ENCODE data around the gene GYS1.
"Not testable (repeated sequence)": the region's sequence is repeated elsewhere in the genome, so short reads cannot be mapped to it uniquely, and the experiment has no call there.

GYS1 gene

DNA sequence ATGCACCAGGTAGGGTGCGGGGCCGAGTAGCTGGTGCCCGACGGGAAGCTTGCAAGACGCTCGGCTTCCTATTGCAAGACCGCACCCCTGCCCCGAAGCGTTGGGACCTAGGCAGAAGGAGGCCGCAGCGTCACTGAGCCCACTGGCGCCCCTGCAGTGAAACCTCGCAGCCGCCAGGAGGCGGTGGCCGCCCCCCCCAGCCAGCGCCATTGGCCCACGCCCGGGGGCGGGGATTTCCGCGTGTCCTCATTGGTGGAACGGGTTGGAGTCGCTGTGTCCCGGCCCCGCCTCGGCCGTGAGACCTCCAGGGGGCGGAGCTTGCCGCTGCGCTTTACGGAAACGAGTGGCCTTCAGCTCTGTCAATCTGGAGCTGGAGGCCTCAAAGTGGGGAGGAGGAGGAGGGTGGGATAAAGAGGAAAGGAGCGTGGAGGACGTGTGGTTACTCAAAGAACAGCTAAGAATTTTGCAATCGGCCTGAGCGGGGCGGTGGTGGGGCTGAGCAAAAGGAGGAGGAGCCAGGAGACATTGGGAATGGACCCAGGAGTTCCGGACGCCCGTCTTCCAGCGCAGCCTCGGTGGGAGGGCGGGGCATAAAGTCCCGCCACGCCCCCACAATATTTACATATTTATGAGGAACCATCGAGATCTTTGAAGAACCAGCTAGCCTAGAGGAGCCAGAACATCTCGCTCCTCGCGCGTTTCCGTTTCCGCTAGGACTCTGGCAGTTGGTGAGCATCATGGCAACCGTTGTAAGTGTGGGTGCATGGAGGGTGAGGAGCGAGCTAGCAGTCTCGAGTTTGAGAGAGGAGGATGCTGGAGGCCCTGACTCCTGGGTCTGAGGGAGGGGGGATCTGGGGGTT is at the start of gene GYS1, which contains the start of gene RUVBL2:
GYS1 (minus strand) TSS at position 135 of the 860 bp plus-strand sequence. CDS start 197 bp downstream, outside the sequence.
RUVBL2 (plus strand) TSS at position 713 of the 860 bp plus-strand sequence; CDS start at position 738, 25 bp downstream.
- peak; percentile 99 for DNase-seq (ENCODE audit: low spot score)

DNA sequence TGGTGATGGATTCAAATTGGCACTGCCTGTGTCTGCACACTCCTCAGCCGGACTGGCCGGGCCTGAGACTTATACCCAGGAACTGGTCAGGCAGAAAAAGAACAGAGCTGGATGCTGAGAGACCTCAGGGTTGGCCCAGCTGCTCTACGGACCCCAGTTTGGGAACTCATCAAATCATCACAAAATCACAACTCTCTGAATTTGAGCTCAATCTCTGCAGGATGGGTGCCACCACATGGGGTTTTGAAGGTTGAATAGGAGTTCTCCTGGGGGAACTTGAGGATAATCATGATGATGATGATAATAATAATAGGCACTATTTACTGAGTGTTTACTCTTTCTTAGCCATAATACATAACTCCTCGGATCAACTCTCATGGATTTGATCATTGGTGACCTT is 49.6 kb upstream of the GYS1 start:
- not testable (repeated sequence) for DNase-seq (ENCODE audit: low spot score)

DNA sequence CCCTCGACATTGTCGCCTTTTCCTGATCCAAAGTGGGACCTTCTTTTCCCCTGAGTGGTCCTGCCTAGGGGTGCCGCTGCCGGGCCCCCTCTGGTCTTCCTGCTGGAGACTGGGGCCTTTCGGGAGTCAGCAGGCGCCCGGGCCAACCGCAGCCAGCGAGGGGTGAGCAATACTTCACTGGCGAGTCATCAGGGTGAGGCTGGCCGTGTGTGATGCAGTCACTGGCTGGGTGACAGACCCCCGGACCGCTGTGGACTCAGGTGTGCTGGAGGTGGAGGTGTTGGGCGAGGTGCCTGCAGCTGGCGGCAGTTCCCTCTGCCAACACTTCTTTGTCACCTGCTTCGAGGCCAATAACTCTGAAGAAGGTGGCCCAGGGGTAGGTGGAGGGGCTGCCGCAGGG is 49.1 kb upstream of the GYS1 start:
- DNase-seq (ENCODE audit: low spot score) = no peak

DNA sequence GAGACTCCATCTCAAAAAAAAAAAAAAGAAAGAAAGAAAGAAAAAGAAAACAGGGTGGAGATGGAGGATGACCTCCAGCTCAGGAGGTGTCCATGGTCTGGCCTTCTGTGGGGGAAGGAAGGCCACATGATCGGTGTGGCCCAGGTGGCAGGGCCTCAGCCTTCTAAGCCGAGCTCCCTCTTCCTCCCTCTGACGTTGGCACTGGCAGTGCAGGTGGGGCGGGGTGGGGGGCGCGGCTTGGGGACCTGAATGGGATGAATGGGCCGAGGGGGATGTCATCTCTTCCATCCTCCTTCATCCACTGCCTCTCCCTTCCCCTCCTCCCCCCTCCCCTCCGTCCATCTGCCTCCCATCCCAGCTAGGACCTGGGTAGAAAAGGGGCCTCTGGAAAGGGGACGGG is 46.6 kb upstream of the GYS1 start:
- DNase-seq (ENCODE audit: low spot score) = not testable (repeated sequence)

DNA sequence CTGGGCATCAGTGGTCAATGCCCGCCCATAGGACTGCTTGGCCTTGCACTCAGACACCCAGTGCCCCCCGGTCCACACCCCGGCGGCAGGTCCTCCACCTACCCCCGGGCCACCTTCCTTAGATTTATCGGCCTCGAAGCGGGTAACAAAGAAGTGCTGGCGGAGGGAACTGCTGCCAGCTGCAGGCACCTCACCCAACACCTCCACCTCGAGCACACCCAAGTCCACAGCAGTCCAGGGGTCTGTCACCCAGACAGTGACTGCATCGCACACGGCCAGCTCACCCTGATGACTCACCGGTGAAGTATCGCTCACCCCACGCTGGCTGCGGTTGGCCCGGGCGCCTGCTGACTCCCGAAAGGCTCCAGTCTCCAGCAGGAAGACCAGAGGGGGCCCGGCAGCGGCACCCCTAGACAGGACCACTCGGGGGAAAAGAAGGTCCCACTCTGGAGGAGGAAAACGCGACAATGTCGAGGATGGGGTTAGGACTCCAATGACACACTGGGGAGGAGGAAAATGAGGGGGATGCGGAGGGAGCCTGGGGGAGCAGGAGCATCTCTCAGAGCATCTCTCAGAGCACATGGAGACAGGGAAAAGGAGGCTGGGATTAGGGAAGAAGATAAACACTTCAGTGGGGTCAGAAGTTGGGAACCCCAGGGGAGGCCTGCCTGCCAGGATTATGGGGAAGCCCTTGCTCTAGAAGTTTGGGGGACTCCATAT is 45.6 kb upstream of the GYS1 start:
- DNase-seq (ENCODE audit: low spot score) = not testable (repeated sequence)

DNA sequence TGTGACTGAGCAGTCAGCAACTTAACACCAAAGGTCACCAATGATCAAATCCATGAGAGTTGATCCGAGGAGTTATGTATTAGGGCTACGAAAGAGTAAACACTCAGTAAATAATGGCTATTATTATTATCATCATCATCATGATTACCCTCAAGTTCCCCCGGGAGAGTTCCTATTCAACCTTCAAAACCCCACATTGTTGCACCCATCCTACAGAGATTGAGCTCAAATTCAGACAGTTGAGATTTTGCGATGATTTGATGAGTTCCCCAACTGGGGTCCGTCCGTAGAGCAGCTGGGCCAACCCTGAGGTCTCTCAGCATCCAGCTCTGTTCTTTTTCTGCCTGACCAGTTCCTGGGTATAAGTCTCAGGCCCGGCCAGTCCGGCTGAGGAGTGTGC is 45.0 kb upstream of the GYS1 start:
- DNase-seq (ENCODE audit: low spot score) = not testable (repeated sequence)

DNA sequence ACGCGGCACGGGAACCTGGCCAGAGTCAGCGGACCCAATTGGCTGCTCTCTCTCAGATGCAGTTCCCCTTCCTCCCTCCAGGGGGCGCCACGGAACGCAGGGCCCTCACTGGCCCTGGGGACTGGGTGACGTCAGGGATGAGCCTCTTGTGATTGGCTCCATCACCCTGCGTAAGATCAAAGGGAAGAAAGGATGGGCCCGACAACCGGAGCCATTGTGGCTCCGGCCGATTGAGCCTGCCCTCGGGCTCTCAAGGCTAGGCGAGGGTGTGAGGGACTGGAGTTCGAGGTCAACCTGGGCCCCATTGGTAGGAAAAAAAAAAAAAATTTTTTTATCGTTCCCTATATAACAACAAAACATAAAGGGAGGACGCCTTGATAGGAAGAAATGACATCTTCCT is 43.7 kb upstream of the GYS1 start, which contains the start of gene CGB1:
CGB1 (minus strand) TSS at position 81 of the 400 bp plus-strand sequence. CDS start 184 bp downstream, outside the sequence.
- DNase-seq (ENCODE audit: low spot score) = peak; percentile 56

DNA sequence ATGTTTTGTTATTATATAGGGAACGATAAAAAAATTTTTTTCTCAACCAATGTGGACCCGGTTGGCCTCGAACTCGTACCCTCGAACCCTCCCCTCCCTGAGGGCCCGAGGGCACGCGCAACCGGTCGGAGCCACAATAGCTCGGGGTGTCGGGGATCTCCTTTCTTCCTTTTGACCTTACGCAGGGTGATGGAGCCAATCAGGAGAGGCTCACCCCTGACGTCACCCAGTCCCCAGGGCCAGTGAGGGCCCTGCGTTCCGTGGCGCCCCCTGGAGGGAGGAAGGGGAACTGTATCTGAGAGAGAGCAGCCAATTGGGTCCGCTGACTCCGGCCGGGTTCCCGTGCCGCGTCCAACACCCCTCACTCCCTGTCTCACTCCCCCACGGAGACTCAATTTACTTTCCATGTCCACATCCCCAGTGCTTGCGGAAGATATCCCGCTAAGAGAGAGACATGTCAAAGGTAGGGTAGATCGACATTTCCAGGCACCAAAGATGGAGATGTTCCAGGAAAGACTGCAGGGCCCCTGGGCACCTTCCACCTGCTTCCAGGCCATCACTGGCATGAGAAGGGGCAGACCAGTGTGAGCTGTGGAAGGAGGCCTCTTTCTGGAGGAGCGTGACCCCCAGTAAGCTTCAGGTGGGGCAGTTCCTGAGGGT is 38.7 kb upstream of the GYS1 start, which contains the start of gene CGB2:
CGB2 (plus strand) TSS at position 249 of the 660 bp plus-strand sequence; CDS start at position 455, 206 bp downstream.
- DNase-seq (ENCODE audit: low spot score) = not testable (repeated sequence)

DNA sequence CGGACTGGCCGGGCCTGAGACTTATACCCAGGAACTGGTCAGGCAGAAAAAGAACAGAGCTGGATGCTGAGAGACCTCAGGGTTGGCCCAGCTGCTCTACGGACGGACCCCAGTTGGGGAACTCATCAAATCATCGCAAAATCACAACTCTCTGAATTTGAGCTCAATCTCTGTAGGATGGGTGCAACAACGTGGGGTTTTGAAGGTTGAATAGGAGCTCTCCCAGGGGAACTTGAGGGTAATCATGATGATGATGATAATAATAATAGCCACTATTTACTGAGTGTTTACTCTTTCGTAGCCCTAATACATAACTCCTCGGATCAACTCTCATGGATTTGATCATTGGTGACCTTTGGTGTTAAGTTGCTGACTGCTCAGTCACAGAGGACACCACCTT is 37.2 kb upstream of the GYS1 start:
- DNase-seq (ENCODE audit: low spot score) = not testable (repeated sequence)

DNA sequence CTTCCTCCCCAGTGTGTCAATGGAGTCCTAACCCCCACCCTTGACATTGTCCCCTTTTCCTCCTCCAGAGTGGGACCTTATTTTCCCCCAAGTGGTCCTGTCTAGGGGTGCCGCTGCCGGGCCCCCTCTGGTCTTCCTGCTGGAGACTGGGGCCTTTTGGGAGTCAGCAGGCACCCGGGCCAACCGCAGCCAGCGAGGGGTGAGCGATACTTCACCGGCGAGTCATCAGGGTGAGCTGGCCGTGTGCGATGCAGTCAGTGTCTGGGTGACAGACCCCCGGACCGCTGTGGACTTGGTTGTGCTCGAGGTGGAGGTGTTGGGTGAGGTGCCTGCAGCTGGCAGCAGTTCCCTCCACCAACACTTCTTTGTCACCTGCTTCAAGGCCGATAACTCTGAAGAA is 36.6 kb upstream of the GYS1 start:
- DNase-seq (ENCODE audit: low spot score) = not testable (repeated sequence)

DNA sequence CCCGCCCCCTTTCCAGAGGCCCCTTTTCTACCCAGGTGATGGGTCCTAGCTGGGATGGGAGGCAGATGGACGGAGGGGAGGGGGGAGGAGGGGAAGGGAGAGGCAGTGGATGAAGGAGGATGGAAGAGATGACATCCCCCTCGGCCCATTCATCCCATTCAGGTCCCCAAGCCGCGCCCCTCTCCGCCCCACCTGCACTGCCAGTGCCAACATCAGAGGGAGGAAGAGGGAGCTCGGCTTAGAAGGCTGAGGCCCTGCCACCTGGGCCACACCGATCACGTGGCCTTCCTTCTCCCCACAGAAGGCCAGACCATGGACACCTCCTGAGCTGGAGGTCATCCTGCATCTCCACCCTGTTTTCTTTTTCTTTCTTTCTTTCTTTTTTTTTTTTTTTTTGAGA is 35.6 kb upstream of the GYS1 start:
- not testable (repeated sequence) for DNase-seq (ENCODE audit: low spot score)

DNA sequence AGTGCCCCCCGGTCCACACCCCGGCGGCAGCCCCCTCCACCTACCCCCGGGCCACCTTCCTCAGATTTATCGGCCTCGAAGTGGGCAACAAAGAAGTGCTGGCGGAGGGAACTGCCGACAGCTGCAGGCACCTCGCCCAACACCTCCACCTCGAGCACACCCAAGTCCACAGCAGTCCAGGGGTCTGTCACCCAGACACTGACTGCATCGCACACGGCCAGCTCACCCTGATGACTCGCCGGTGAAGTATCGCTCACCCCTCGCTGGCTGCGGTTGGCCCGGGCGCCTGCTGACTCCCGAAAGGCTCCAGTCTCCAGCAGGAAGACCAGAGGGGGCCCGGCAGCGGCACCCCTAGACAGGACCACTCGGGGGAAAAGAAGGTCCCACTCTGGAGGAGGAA is 32.5 kb upstream of the GYS1 start:
- not testable (repeated sequence) for DNase-seq (ENCODE audit: low spot score)

DNA sequence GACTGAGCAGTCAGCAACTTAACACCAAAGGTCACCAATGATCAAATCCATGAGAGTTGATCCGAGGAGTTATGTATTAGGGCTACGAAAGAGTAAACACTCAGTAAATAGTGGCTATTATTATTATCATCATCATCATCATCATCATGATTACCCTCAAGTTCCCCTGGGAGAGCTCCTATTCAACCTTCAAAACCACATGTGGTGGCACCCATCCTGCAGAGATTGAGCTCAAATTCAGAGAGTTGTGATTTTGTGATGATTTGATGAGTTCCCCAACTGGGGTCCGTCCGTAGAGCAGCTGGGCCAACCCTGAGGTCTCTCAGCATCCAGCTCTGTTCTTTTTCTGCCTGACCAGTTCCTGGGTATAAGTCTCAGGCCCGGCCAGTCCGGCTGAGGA is 32.0 kb upstream of the GYS1 start:
- DNase-seq (ENCODE audit: low spot score) = not testable (repeated sequence)

DNA sequence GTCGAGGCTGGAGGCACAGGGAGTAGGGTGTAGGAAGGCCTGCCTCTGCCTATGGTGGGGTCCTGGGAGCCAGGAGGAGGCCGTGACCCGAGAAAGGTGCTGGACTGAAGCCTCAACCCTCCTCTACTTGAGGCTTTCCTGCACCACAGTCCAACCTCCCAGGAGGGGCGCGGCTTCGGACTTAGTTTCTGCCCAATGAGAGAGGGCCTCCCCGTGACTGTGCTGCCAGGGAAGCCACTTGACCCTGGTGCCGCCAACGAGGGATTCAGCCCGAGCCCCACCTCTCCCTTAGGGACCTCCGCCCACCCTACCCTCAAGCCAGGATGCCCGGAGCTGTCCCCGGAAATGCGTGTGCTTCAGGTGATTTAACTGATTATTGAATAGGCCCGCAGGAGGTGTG is 31.1 kb upstream of the GYS1 start, which contains the start of gene CGB3:
CGB3 (minus strand) TSS at position 101 of the 400 bp plus-strand sequence. CDS start 362 bp downstream, outside the sequence.
- not testable (repeated sequence) for DNase-seq (ENCODE audit: low spot score)

DNA sequence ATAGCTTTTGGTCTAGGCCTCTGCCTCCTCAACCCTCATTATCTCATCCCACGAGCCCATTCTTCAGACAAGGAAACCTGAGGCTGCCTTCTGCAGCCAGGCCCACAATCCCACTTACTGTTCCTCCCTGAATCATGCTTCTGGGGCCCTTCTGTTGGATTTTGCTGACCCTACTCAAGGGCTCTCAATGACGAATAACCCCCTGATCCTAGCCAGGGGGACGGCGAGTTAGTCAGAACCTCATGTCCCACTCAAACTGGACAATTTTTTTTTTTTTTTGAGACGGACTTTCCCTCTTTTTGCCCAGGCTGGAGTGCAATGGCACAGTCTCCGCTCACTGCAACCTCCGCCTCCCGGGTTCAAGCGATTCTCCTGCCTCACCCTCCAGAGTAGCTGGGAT is 29.0 kb upstream of the GYS1 start:
- no peak for DNase-seq (ENCODE audit: low spot score)

DNA sequence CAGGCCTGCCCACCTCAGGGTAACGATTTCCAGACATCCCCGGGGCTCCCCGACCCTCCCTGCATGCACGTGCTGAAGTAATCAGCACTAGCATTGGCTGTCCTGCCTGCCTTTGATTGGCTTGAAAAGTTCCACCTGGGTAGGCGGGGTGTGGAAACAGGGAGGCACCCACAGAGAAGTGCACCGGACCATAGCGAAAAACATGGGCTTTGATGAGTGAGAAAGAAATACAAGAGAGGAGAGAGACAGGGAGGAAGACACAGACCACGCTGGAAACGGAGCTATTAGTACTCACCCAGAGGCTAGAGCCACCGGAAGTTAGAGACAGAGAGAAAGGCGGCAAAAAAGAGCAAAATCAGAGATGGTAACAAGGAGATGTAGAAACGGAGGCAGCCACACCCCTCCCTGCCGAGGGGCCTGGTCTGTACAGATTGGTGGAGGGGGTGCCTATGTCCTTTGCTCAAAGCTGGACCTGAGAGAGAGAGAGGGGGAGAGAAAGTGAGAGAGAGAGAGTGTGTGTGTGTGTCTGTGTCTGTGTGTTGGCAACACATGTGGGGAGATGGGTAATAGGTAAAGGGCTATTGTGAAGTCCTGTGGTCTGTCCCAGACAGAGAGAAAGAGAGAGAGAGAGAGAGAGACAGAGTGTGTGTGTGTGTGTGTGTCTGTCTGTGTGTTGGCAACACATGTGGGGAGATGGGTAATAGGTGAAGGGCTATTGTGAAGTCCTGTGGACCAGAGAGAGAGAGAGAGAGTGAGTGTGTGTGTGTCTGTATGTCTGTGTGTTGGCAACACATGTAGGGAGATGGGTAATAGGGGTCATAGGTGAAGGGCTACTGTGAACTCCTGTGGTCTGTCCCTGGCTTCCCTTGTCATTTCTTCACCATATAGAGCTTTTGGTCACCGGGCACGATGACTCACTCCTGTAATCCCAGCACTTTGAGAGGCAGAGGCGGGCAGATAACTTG is 28.1 kb upstream of the GYS1 start:
- no peak for DNase-seq (ENCODE audit: low spot score)

DNA sequence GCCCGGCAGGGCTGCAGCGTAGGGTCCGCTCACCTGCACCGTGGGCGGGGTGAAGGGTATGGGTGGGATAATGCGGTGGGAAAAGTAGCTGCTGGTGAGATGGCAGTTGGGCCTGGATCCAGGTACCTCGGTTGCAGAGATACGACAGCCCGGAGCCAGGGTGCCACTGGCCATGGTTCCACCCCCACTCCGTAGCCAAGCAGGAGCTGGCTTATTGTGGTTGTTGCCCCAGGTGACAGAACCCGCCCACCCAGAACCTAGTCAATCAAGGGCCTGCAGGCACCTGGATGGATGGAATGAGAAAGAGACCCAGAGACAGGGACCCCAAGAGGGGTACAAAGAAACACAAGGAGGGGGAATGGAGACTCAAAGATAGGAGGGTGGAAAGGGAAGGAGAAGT is 27.2 kb upstream of the GYS1 start:
- DNase-seq (ENCODE audit: low spot score) = no peak

DNA sequence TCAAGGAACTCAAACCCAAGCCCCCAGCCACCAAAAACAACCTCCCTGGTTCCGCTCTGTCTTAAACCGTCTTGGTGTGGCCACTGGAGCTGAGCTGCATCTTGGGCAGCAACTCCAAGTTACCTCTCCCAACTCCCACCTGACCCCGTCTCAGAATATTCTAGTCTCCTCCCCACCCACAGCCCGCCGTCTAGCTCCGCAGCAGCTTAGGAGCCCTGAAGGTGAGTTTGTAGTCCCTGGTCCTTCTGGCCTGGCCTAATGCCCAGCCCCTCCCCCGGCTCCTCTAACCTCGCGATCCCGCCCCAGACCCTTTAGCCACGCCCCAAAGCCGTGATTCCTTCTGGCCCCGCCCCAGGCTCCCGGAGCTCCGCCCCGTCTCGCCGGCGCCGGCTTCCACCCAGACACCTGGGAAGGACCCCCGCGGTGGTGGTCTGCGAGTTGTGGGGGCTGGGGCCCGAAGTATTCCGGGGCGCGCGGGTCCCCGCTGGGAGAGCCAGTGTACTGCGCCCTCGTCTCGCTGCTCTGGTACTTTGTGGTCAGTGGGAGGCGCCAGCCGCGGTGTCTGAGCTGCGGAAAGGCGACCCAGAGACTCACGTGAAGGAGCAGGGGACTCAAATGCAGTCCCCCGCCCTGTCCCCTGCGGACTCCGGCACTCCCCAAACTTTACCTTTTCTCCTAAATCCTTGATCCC is 26.3 kb upstream of the GYS1 start:
- peak; percentile 88 for DNase-seq (ENCODE audit: low spot score)

DNA sequence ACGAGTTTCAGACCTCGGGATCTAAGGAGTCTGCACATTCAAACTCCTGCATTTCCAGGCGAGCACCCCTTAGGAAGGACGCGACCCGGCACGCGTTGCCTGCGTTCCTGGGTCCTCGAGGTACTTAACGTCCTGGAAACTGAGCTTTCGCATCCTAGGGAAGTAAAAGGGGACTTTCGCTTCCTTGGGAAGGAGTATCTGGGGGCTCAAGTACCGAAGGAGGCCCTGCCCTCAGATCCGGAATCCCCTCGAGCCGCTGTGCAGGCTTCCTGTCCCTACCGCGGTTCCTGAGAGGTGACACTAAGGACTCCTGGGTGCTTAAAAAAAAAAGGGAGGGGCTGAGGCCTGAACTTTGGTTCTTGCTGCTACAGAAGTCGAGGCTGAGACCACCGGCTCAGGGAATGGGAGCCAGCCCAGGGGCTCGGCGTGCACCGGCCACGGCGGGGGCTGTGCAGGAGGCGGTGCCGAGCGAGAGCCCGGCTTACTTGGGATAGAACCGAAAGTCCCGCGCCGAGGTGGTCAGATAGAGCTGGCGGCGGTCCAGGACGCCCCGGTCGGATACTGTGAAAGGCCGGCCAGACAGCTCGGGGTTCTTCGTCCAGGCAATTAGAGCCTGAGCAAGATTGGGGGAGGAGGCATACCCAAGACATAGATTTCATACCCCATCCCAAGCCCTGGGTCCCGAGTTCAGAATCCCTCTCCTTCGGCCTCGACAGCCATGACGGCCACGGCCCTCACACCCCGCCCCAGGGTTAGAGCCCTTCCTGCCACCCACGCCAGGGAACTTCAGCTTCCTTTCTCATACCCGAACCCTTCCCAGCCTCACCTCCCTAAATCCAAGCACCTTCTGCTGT is 25.5 kb upstream of the GYS1 start:
- not testable (repeated sequence) for DNase-seq (ENCODE audit: low spot score)

All from ecto neural progenitor cell (in vitro differentiated cells).